T follicular helper cell (primary cell): Measurements from ENCODE around the gene PTTG1IP2.

ENCODE experiments used
- DNase-seq: peaks from one replicate; pipeline ENCODE4 v3.0.0-alpha.2; 2020; ENCODE audit warnings: low read depth

Gene PTTG1IP2

DNA sequence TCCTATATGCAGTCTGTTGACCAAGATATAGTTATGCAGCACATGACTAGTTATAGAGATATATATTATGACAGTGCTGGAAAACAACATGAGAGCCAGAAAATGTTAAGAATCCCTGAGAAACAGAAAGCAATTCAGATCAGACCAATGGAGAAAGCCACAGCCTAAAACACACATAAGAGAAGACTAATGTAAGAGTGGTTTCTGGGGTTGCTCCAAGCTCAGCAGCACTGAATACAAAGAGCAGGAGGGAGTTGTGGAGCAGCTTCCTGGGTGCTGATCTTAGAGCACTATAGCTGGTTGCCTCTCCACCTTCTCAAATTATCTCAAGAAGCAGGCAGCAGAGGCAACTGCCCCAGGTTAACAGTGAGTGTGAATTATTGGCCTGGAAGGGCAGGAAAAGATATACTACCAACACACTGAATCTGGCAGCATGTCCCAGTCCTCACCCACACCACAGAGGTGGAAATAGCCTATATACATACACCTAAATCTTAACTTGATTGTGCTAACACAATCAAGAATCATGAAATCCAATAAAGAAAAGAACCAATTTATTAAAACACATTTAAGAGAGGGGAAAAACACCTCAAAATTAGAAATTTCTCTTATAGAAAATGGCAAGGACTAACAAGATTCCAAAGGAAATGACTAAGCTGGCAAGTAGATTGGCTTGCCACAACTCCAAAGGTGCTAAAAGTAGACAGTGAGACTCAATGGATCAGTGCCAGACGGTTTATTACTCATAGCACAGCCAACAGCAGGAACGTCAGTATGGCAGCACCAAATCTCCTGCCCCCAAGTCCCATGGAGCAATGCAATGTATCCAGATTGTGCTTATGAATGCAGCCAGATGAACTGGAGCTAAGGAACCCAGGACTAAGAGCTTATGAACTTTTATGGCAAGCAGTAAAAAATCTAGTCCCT, 5.1 kb downstream of the PTTG1IP2 start:
- no peak for DNase-seq

- DNase-seq = no peak
Measured at GRCh38 chr7:90483251-90483650, 13.8 kb downstream of the PTTG1IP2 start.

GRCh38 chr7:90484706-90485105, 15.3 kb downstream of the PTTG1IP2 start:
- no peak for DNase-seq

DNA sequence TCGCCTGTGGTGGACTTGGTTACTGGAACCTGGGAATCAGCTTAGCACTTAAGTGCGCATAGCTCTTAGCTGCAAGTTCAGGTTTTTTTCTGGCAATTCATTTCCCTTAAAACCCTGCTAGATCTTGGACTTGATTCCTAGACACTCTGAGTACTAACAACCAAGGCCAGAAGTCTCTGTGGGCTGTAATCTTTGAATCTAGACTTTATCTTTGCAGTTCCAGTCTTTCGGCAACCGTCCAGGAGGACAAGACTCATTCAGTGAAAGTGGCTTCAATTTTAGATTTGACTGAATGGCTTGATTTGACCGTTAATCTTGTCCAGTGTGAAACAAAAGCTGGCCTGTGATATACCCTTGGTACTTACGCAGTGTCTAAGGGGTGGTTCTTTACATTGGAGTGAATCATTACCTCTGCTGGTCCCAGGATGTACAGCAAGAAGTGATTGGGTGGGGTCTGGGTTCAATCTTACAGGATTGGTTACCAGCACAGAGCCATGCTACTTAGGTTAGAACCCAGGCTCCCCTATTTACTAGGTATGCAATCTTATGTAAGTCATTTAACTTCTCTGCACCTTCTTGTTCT, 16.4 kb downstream of the PTTG1IP2 start:
- no peak for DNase-seq

GRCh38 chr7:90487808-90488207, 18.4 kb downstream of the PTTG1IP2 start:
- no peak for DNase-seq

DNA sequence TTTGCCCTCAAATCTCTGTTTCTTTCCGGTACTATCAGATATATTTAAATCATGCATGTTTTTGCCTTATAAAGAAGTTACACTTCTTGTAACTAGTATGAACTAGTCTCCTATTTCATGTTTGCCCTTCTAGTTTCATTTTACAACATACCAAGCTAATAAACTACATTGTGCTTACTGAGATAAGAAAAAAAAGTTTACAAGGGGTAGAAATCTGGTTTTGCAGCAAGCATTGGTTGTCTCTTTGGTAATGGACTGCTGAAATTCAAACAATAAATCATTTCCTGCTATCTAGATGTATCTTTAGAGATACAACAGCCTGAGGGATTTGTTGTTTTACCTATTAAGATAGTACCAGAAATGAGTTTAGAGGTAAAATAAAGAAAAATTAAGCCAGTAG, 18.8 kb downstream of the PTTG1IP2 start:
- DNase-seq = no peak

DNA sequence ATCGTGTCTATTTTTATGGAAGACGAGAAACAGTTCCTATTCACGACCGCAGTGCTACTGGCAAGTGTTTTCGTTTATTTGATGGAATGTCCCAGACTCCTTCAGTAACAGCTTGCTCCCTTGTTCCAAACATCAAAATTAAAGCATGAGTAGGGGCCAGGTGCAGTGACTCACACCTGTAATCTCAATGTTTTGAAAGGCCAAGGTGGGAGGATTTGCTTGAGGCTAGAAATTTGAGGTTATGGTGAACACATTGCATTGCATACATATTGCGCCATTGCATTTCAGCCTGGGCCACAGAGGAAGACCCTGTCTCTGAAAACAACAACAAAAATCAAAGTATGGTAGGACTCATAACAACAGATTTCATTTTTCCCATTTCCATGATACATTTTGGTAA, 22.8 kb downstream of the PTTG1IP2 start:
- DNase-seq = no peak

GRCh38 chr7:90495241-90495640, 25.8 kb downstream of the PTTG1IP2 start:
- DNase-seq = no peak

DNA sequence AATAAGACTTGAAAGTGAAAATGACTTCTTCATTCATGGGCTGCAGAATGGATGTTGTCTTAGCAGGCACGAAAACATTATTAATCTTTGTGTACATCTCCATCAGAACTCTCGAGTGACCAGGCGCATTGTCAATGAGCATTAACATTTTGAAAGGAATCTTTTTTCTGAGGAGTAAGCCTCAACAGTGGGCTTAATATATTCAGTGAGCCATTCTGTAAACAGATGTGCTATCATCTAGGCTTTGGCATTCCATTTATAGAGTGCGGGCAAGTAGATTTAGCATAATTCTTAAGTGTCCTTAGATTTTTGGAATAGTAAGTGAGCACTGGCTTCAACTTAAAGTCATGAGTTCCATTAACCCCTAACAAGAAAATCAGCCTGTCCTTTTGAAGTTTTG, 33.1 kb downstream of the PTTG1IP2 start:
- DNase-seq = no peak

- DNase-seq = no peak
Measured at GRCh38 chr7:90503367-90503766, 33.9 kb downstream of the PTTG1IP2 start.

GRCh38 chr7:90507692-90508091, 38.3 kb downstream of the PTTG1IP2 start:
- DNase-seq = no peak

DNA sequence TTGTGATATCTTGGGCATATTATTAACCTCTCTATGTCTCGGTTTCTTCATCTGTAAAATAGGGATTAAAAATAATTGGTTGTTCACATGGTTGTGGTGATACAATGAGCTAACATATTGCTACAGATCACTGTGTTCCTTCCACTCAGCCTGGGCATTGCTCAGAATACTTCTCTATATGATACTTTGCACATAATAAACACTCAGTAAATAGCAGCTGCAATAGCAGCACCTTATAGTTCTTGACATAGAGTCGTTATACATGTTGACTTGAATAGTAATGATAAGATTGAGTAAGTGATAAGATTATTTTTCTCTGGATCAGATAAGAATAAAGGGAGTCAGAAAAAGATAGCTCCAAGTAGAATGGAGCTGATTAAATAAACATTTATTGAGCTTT, 42.3 kb downstream of the PTTG1IP2 start:
- no peak for DNase-seq

DNA sequence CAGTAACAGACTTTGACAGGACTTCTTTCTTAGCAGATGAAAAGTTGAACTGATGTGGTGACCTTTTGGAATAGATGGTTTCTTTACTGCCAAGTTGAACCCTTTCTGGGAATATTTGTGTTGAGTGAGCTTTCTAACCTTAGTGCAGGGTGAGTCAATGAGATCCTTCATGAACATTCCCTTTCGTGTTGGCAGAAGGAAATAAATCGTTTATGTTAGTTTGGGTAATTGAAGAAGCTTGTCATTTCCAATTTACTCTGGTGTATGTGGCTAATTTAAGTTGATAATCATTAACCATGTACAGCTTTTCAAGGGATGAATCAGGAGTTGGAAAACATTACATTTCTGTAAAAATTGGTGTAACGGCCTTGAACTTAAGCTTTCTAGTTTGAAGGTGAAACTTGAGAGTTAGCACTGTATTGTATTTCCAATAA, 43.4 kb downstream of the PTTG1IP2 start:
- DNase-seq = no peak

DNA sequence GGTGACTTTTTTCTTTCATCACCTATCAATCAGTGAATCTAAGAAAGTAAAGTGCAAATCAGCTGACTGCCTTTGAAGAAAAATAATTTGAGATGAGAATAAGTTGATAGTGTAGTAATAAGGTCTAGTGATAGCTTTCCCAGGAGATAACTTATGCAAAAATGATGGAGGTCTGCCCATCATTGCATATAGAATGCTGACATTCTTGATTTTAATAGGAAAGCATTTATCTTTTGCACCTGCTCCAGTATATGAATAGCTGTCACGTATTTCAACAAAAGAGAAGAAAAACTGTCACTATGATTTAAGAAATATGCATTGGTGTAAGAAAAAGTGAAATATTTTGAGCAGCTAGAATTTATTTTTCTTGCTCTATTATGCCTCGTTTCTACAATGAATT, 46.8 kb downstream of the PTTG1IP2 start:
- DNase-seq = no peak

GRCh38 chr7:90518630-90519029, 49.2 kb downstream of the PTTG1IP2 start:
- DNase-seq = no peak

DNA sequence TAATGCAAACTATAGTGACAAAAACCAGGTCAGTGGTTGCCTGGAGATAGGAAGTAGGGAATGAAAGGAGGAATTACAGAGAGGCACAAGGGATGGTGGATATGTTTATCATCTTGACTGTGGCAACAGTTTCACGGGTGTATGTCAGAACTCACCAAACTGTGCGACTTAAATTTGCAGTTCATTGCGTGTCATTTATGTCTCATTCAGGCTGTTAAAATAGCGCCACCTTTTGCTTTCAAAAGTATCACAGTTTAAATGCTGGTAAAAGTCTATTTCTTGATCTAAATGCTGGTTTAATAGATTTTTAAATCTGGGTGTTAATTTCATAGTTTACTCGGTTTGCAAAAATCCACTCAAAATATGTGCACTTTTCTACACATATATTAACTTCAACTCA, 51.0 kb downstream of the PTTG1IP2 start:
- no peak for DNase-seq

DNA sequence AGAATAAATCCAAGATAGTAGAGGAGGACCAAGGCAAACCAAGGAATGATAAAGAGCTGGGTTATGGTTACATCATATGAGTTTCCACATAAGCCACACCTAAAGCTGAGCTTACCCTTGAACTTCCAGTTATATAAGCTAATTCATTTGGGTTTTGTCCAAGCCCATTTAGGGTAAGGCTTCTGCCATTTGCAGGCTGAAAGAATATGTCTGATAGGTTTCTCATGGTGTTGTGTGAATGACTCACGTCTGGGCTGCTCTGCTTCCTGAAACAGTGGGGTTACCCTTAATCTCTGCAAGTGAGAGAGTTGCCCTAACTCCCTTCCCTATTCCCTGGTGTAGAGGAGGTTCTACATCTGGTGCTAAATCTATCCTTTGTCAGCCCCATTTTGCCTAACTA, 60.8 kb downstream of the PTTG1IP2 start:
- no peak for DNase-seq

- DNase-seq = no peak
Measured at GRCh38 chr7:90532231-90532929, 62.9 kb downstream of the PTTG1IP2 start.

GRCh38 chr7:90536449-90536848, 67.0 kb downstream of the PTTG1IP2 start:
- DNase-seq = no peak

DNA sequence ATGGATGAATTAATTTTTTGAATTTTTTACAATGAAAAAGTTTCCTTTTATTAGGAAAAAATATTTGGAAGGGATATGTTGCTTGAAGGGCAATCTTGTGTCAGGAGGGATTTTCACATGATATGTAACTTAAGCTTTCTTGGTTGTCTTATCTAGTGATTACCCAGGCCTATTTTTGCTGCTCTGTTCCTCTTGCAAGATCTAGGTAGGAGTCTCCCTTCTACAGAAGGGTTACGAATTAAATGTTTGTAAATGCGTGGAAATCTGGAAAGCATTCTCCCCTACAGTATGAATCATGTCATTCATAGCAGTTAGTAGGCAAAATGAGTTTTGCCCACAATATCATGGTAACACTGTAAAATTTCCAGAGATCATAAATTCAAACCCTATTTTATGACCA, 69.0 kb downstream of the PTTG1IP2 start:
- no peak for DNase-seq

DNA sequence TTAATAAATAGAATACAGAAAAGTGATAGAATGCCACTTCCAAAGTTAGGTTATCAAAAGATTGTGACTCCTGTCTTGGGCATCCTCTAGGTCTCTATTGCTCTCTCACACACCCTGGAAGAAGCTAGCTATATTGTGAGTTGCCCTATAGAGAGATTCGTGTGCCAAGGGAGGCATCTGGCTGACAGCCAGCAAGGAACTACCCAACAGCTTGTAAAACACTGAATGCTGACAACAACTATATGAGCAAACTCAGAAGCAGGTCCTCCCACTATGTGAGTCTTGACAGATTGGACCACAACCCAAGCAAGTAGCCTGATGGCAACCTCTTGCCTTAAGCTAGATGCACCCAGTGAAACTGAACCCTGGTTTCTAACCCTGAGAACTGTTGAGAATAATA, 71.0 kb downstream of the PTTG1IP2 start:
- DNase-seq = no peak

GRCh38 chr7:90551036-90551435, 81.6 kb downstream of the PTTG1IP2 start:
- no peak for DNase-seq

- DNase-seq = no peak
Measured at GRCh38 chr7:90552521-90552920, 83.1 kb downstream of the PTTG1IP2 start.
